Panc1 (cell line): Measurements from ENCODE around the gene INHA.

Experiments
- CTCF ChIP-seq: fragments of 450-650 bp; IDR thresholded peaks from 2 replicates; pipeline ENCODE4 v1.5.1; 2017; ENCODE audit warnings: mild to moderate bottlenecking
- REST ChIP-seq, 2 experiments: IDR thresholded peaks; 2 replicates each; pipeline ENCODE4 v1.6.1; 2011 to 2012; ENCODE audit warnings: low read depth in 2 of 2, control low read depth in 1 of 2, low read length in 1 of 2, mild to moderate bottlenecking in 1 of 2, moderate library complexity in 1 of 2; ENCODE audit not compliant: insufficient read depth in 1 of 2
- TCF7L2 ChIP-seq: IDR thresholded peaks from 2 replicates; pipeline ENCODE4 v1.6.1; 2011; ENCODE audit warnings: mild to moderate bottlenecking, low read depth, low read length, inconsistent platforms

- TF ChIP-seq CTCF, result no peak
- TF ChIP-seq REST (IDR thresholded peaks at IDR 0.05; ENCODE audit: insufficient read depth in 1 of 2, low read depth in 2 of 2, low read length in 1 of 2), result no peak
- no peak for TF ChIP-seq TCF7L2
Observed at GRCh38 chr2:219591091-219591490, 19.0 kb downstream of the INHA start.
